ENCODE results near the gene UFC1.

Gene UFC1

DNA sequence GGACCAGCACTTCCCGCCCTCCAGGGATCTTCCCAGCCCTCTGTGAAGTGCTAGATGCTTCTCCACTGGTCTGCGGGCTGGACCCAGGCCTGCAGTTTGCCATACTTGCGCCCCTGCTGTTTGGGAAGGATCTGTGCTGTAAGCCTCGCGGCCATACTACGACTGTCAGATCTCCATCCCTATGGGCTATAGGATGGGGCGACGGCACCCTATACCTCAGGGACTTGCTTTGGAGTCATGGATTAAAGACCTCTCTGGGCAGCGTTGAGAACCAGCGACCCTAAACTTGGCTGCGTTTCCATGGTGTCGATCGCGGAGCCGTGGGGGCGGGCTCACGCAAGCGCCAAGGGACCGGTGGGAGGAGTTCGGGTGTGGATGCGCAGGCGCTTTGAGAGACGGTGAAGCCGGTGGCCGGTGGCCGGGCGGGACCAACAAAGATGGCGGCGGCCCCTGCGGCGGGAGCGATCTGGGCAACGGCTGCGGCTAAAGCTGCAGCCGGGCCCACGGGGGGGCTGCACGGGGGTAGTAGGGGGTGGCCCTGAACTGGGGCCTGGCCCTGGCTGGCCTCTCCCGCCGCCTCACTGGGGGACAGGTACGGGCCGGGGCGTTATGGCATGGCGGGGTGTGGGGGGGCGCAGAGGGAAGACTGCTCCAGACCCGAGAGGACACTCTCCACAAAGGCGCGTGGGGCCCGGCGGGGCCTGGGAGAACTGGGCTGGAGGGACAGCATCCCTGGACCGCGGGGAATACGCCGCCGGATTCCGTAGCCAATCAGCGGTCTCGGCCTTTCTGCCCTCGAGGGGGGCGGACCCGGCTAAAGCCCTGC, 5.5 kb downstream of the UFC1 start, which contains the start of gene USP21:
Gene USP21 (plus strand): TSS at position 414 of the 826 bp plus-strand sequence. CDS start 1,141 bp downstream, outside the sequence.
- DNase-seq (ENCODE audit: low spot score in 2 of 2), result peak; percentile 83 to 96
- H3K27ac Mint-ChIP-seq, result peak within 1 kb of the TSS; percentile 97
- peak; percentile 93 for ATAC-seq
- H3K4me1 Mint-ChIP-seq, result peaks cover 76% of the 10 kb centered on the region
- H3K4me3 Mint-ChIP-seq, result peak within 1 kb of the TSS; percentile 83
- H3K9me3 Mint-ChIP-seq, result no peaks in the 10 kb centered on the region
- peaks cover 76% of the 10 kb centered on the region for H3K36me3 Mint-ChIP-seq

GRCh38 chr1:161159913-161160243, 6.1 kb downstream of the UFC1 start:
- Mint-ChIP-seq H3K36me3 (peaks cover 77% of the 10 kb centered on the region), H3K9me3 (no peaks in the 10 kb centered on the region), H3K4me3 (peak overlapping the region; percentile 83), H3K27ac (peak overlapping the region; percentile 97), H3K4me1 (peaks cover 75% of the 10 kb centered on the region)
- ATAC-seq, result no peak
- DNase-seq (ENCODE audit: low spot score in 2 of 2), result no peak

DNA sequence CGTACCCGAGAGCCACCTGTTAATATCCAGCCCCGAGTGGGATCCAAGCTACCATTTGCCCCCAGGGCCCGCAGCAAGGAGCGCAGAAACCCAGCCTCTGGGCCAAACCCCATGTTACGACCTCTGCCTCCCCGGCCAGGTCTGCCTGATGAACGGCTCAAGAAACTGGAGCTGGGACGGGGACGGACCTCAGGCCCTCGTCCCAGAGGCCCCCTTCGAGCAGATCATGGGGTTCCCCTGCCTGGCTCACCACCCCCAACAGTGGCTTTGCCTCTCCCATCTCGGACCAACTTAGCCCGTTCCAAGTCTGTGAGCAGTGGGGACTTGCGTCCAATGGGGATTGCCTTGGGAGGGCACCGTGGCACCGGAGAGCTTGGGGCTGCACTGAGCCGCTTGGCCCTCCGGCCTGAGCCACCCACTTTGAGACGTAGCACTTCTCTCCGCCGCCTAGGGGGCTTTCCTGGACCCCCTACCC, 6.9 kb downstream of the UFC1 start:
- Mint-ChIP-seq H3K4me3 (peak overlapping the region; percentile 83), H3K27ac (peak overlapping the region; percentile 97), H3K9me3 (no peaks in the 10 kb centered on the region), H3K4me1 (peaks cover 75% of the 10 kb centered on the region), H3K36me3 (peaks cover 79% of the 10 kb centered on the region)
- ATAC-seq (no peak), DNase-seq (ENCODE audit: low spot score in 2 of 2) (no peak)

GRCh38 chr1:161161652-161162051, 7.9 kb downstream of the UFC1 start:
- peaks cover 77% of the 10 kb centered on the region for H3K36me3 Mint-ChIP-seq
- peak overlapping the region; percentile 83 for H3K4me3 Mint-ChIP-seq
- DNase-seq (ENCODE audit: low spot score in 2 of 2) (no peak), ATAC-seq (no peak)
- H3K9me3 Mint-ChIP-seq, result no peaks in the 10 kb centered on the region
- peak overlapping the region; percentile 97 for H3K27ac Mint-ChIP-seq
- peaks cover 72% of the 10 kb centered on the region for H3K4me1 Mint-ChIP-seq

DNA sequence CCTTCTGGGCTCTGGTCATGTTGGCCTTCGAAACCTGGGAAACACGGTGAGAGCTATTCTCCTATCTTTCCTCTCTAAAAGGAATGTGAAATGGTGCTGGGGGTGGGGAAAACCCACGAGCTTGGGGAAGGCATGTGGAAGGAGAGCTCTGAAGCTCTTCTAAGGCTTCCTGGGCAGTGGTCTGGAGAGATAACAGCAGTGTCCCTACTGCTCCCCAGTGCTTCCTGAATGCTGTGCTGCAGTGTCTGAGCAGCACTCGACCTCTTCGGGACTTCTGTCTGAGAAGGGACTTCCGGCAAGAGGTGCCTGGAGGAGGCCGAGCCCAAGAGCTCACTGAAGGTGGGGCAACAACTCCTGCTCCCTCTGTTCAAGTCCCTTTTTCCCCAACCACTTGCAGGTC, 8.3 kb downstream of the UFC1 start:
- ATAC-seq (no peak), DNase-seq (ENCODE audit: low spot score in 2 of 2) (no peak)
- peaks cover 77% of the 10 kb centered on the region for H3K36me3 Mint-ChIP-seq
- peaks cover 72% of the 10 kb centered on the region for H3K4me1 Mint-ChIP-seq
- H3K9me3 Mint-ChIP-seq, result no peaks in the 10 kb centered on the region
- H3K4me3 Mint-ChIP-seq, result no peak overlapping the region
- peak overlapping the region; percentile 97 for H3K27ac Mint-ChIP-seq

DNA sequence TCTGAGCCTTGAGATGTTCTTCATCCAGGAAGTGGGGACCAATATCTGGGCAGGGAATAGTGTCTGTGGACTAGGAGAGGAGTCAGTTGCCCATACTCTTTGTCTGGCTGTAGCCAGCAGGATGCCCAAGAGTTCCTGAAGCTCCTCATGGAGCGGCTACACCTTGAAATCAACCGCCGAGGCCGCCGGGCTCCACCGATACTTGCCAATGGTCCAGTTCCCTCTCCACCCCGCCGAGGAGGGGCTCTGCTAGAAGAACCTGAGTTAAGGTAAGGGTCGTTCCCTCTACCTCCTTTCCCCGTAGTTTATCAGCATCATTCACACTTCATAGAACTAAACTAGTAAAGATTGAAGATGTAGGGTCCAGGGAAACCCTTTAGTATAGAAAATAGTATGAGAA, 9.0 kb downstream of the UFC1 start:
- ATAC-seq, result no peak
- Mint-ChIP-seq H3K4me1 (peaks cover 74% of the 10 kb centered on the region), H3K36me3 (peaks cover 74% of the 10 kb centered on the region), H3K9me3 (no peaks in the 10 kb centered on the region), H3K4me3 (no peak overlapping the region), H3K27ac (peak overlapping the region; percentile 97)
- DNase-seq (ENCODE audit: low spot score in 2 of 2), result no peak

DNA sequence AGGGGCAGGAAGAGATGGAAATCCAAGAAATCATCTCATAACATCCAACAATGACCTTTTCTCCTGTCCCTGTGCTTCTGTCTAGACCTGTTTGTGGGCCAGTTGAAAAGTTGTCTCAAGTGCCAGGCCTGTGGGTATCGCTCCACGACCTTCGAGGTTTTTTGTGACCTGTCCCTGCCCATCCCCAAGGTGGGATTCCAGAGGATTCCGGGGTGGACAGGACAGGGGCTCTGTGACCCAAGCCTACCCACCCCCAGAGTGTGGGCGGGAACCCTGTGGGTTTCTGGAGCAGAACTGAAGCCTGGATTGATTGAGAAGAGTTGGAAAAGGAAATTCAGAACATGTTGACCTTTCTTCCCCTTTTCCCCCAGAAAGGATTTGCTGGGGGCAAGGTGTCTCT, 10.0 kb downstream of the UFC1 start:
- Mint-ChIP-seq H3K36me3 (peaks cover 72% of the 10 kb centered on the region), H3K9me3 (no peaks in the 10 kb centered on the region), H3K27ac (peak overlapping the region; percentile 97), H3K4me1 (peaks cover 77% of the 10 kb centered on the region), H3K4me3 (no peak overlapping the region)
- no peak for ATAC-seq
- no peak for DNase-seq (ENCODE audit: low spot score in 2 of 2)

GRCh38 chr1:161164901-161165610, 11.3 kb downstream of the UFC1 start:
- peaks cover 71% of the 10 kb centered on the region for H3K4me1 Mint-ChIP-seq
- H3K27ac Mint-ChIP-seq, result peak overlapping the region; percentile 97

GRCh38 chr1:161165742-161166668, 12.2 kb downstream of the UFC1 start, which contains the start of gene PPOX:
Gene PPOX, plus strand, starts transcription at chr1:161166426. Its CDS starts 422 bp downstream, at chr1:161166848.
- peak; percentile 96 for ATAC-seq
- no peaks in the 10 kb centered on the region for H3K9me3 Mint-ChIP-seq

More at GRCh38 chr1:161164901-161165610, 11.3 kb downstream of the UFC1 start:
- Mint-ChIP-seq H3K36me3 (peaks cover 68% of the 10 kb centered on the region), H3K9me3 (no peaks in the 10 kb centered on the region), H3K4me3 (peak overlapping the region; percentile 95)
- DNase-seq (ENCODE audit: low spot score in 2 of 2) (no peak), ATAC-seq (no peak)

DNA sequence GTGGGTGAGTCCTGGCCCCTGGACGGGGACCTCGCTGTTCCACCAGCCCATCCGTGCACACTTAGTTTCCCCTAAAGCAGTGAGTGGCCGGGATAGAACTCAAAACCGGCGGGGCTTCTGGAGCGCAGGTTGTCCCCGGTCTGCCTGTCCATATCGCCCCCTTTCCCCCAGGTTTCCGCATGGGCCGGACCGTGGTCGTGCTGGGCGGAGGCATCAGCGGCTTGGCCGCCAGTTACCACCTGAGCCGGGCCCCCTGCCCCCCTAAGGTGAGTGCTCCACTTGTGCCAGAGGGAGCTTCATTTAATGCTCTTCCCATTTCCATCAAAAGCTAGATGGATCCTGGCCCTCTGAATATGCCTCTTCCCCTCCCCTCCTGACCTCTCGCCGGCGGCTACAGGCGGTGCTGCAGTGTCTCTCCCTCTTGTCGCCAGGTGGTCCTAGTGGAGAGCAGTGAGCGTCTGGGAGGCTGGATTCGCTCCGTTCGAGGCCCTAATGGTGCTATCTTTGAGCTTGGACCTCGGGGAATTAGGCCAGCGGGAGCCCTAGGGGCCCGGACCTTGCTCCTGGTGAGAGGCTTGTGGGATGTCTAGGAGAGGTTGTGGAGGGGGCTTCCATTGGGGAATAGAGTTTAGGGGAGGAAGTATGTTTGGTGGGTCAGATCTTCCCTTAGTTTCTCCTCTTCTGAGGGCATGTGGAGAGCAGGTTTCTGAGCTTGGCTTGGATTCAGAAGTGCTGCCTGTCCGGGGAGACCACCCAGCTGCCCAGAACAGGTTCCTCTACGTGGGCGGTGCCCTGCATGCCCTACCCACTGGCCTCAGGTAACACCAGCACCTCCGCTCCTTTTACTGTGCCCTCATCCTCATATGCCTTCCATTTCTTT, 13.1 kb downstream of the UFC1 start:
- Mint-ChIP-seq H3K4me1 (peaks cover 65% of the 10 kb centered on the region), H3K9me3 (no peaks in the 10 kb centered on the region), H3K27ac (peak overlapping the region; percentile 97), H3K4me3 (peak overlapping the region; percentile 95), H3K36me3 (peaks cover 86% of the 10 kb centered on the region)
- ATAC-seq, result no peak
- DNase-seq (ENCODE audit: low spot score in 2 of 2), result no peak

More at GRCh38 chr1:161165742-161166668, 12.2 kb downstream of the UFC1 start, which contains the start of gene PPOX:
- peak within 1 kb of the TSS; percentile 95 for H3K4me3 Mint-ChIP-seq
- peaks cover 77% of the 10 kb centered on the region for H3K36me3 Mint-ChIP-seq
- DNase-seq (ENCODE audit: low spot score in 2 of 2), result peak; percentile 75 to 96
- peak within 1 kb of the TSS; percentile 97 for H3K27ac Mint-ChIP-seq
- H3K4me1 Mint-ChIP-seq, result peaks cover 65% of the 10 kb centered on the region

DNA sequence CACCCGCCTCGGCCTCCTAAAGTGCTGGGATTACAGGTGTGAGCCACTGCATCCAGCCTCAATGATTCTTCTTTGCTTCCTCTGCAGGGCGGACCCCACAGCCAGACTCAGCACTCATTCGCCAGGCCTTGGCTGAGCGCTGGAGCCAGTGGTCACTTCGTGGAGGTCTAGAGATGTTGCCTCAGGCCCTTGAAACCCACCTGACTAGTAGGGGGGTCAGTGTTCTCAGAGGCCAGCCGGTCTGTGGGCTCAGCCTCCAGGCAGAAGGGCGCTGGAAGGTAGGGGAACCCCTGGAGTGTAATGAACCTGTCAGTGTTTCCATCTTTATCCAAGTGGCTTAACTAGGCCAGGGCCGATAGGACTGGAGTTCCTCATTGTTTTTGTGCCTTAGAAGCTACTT, 15.1 kb downstream of the UFC1 start:
- DNase-seq (ENCODE audit: low spot score in 2 of 2) (no peak), ATAC-seq (no peak)
- peaks cover 89% of the 10 kb centered on the region for H3K36me3 Mint-ChIP-seq
- H3K9me3 Mint-ChIP-seq, result no peaks in the 10 kb centered on the region
- H3K4me1 Mint-ChIP-seq, result peaks cover 65% of the 10 kb centered on the region
- H3K27ac Mint-ChIP-seq, result peak overlapping the region; percentile 97
- H3K4me3 Mint-ChIP-seq, result no peak overlapping the region

GRCh38 chr1:161171191-161171590, 17.4 kb downstream of the UFC1 start:
- H3K27ac Mint-ChIP-seq, result peak overlapping the region; percentile 99
- H3K9me3 Mint-ChIP-seq, result no peaks in the 10 kb centered on the region
- ATAC-seq (no peak), DNase-seq (ENCODE audit: low spot score in 2 of 2) (no peak)
- H3K4me3 Mint-ChIP-seq, result no peak overlapping the region
- H3K4me1 Mint-ChIP-seq, result peaks cover 75% of the 10 kb centered on the region
- H3K36me3 Mint-ChIP-seq, result peaks cover 87% of the 10 kb centered on the region

DNA sequence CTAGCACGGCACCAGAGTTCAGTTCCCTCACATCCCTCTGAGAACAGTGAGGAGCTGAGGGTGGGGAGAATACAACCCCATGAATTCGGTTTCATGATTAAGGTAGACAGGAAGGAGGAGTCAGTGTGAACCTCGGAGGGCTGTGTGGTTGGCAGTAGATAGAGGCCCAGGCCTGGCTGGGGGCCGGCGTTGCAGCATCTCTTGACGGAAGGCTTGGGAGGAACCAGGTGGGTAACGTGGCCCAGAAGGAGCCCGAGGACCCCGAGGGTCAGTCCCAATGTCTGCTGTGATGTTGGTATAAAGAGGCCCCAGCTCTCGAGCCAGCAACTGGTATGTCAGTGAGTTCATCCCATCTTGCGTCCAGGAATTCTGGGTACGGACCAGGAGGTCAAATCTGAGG, 17.9 kb downstream of the UFC1 start:
- H3K4me1 Mint-ChIP-seq, result peaks cover 80% of the 10 kb centered on the region
- H3K27ac Mint-ChIP-seq, result peak overlapping the region; percentile 99
- DNase-seq (ENCODE audit: low spot score in 2 of 2) (no peak), ATAC-seq (no peak)
- peaks cover 88% of the 10 kb centered on the region for H3K36me3 Mint-ChIP-seq
- H3K9me3 Mint-ChIP-seq, result no peaks in the 10 kb centered on the region
- no peak overlapping the region for H3K4me3 Mint-ChIP-seq

GRCh38 chr1:161172349-161172748, 18.6 kb downstream of the UFC1 start:
- DNase-seq (ENCODE audit: low spot score in 2 of 2) (no peak), ATAC-seq (no peak)
- Mint-ChIP-seq H3K4me1 (peaks cover 78% of the 10 kb centered on the region), H3K9me3 (no peaks in the 10 kb centered on the region), H3K36me3 (peaks cover 89% of the 10 kb centered on the region), H3K4me3 (no peak overlapping the region), H3K27ac (peak overlapping the region; percentile 99)

Data from stimulated activated effector memory CD8-positive, alpha-beta T cell treated with anti-CD3 and anti-CD28 coated beads, Interleukin-12 subunit alpha, Interleukin-12 subunit beta, amount 100 ng/mL, for 72 hours (primary cell).